HepG2 (cell line): ENCODE measurements around the gene DNAAF1. TPM values are rescaled to one million over a fixed set of nuclear protein-coding genes. Genes with fewer than 3 reads are reported as not detected.

Experiments
- CHCHD3 ChIP-seq: sonication (generic); formaldehyde crosslinking; IDR thresholded peaks from 2 replicates; pipeline ENCODE4 v1.8.0; 2022; ENCODE audit warnings: mild to moderate bottlenecking, missing genetic modification reagents, moderate library complexity
- DNMT3B ChIP-seq: conservative IDR thresholded peaks from 2 replicates; pipeline ENCODE4 v1.6.1; 2016; ENCODE audit warnings: missing biosample characterization, control low read depth
- ELF3 ChIP-seq: IDR thresholded peaks from 2 replicates; pipeline ENCODE4 v1.6.1; 2016; ENCODE audit warnings: missing genetic modification reagents, missing compliant biosample characterization
- FOXM1 ChIP-seq: sonication (generic); formaldehyde crosslinking; IDR thresholded peaks from 2 replicates; pipeline ENCODE4 v1.5.0; 2020; ENCODE audit warnings: missing genetic modification reagents
- GABPA ChIP-seq, 2 experiments: IDR thresholded peaks; 2 replicates each; pipeline ENCODE4 v1.6.1; 2011 to 2016; ENCODE audit warnings: low read depth in 2 of 2, low read length in 1 of 2, missing biosample characterization in 1 of 2, missing genetic modification characterization in 1 of 2
- GATA4 ChIP-seq: sonication (generic); IDR thresholded peaks from 2 replicates; pipeline ENCODE4 v1.6.1; 2016; ENCODE audit warnings: antibody characterized with exemption, low read depth, borderline replicate concordance
- NFE2L2 ChIP-seq: fragments of 150-350 bp; IDR thresholded peaks from 2 replicates; pipeline ENCODE4 v1.6.1; 2014; ENCODE audit warnings: low read length
- NR0B2 ChIP-seq: sonication (generic); formaldehyde crosslinking; IDR thresholded peaks from 2 replicates; pipeline ENCODE4 v1.4.0; 2020; ENCODE audit warnings: mild to moderate bottlenecking, missing genetic modification reagents
- PHF21A ChIP-seq: sonication (generic); formaldehyde crosslinking; IDR thresholded peaks from 2 replicates; pipeline ENCODE4 v1.5.0; 2020; ENCODE audit warnings: mild to moderate bottlenecking, missing genetic modification reagents
- SRY ChIP-seq: sonication (generic); formaldehyde crosslinking; IDR thresholded peaks from 2 replicates; pipeline ENCODE4 v1.8.0; 2022; ENCODE audit warnings: mild to moderate bottlenecking, missing genetic modification reagents
- TRAFD1 ChIP-seq: sonication (generic); formaldehyde crosslinking; IDR thresholded peaks from 2 replicates; pipeline ENCODE4 v1.5.1; 2020; ENCODE audit warnings: missing genetic modification reagents, mild to moderate bottlenecking, borderline replicate concordance
- TRIM22 ChIP-seq: fragments of 450-650 bp; IDR thresholded peaks from 2 replicates; pipeline ENCODE4 v1.6.1; 2017
- U2AF1 ChIP-seq: fragments of 200-400 bp; formaldehyde crosslinking; optimal IDR thresholded peaks from 2 replicates; pipeline ENCODE3; 2017; ENCODE audit warnings: mild to moderate bottlenecking, low read depth, low read length
- ZBTB25 ChIP-seq: IDR thresholded peaks from 2 replicates; pipeline ENCODE4 v1.6.1; 2018; ENCODE audit warnings: missing genetic modification reagents
- ZFY ChIP-seq: sonication (generic); formaldehyde crosslinking; IDR thresholded peaks from 2 replicates; pipeline ENCODE4 v1.4.0; 2020; ENCODE audit warnings: missing genetic modification reagents
- ZNF138 ChIP-seq: sonication (generic); formaldehyde crosslinking; IDR thresholded peaks from 2 replicates; pipeline ENCODE4 v1.5.0; 2020; ENCODE audit warnings: mild to moderate bottlenecking, low read depth, missing genetic modification reagents
- ZNF280D ChIP-seq: sonication (generic); formaldehyde crosslinking; IDR thresholded peaks from 2 replicates; pipeline ENCODE4 v1.5.1; 2020; ENCODE audit warnings: mild to moderate bottlenecking, missing genetic modification reagents
- ZNF546 ChIP-seq: sonication (generic); formaldehyde crosslinking; conservative IDR thresholded peaks from 2 replicates; pipeline ENCODE4 v1.8.1; 2023; ENCODE audit warnings: mild to moderate bottlenecking, missing genetic modification reagents
- ZNF605 ChIP-seq: sonication (generic); formaldehyde crosslinking; IDR thresholded peaks from 2 replicates; pipeline ENCODE4 v1.8.0; 2022; ENCODE audit warnings: mild to moderate bottlenecking, missing genetic modification reagents
- ZNF619 ChIP-seq: sonication (generic); formaldehyde crosslinking; IDR thresholded peaks from 2 replicates; pipeline ENCODE4 v1.4.0; 2020; ENCODE audit warnings: mild to moderate bottlenecking, missing genetic modification reagents
- ZSCAN12 ChIP-seq: sonication (generic); formaldehyde crosslinking; IDR thresholded peaks from 2 replicates; pipeline ENCODE4 v1.9.0; 2021; ENCODE audit warnings: mild to moderate bottlenecking, missing genetic modification reagents
- polyA plus RNA-seq, 8 experiments: library from polyadenylated mRNA; depleted of rRNA in 3 of 8; stranded (reverse) in 7 of 8; unstranded in 1 of 8; fragments of >200 nt; fragmentation: Illumina TruSeq in 4 of 8; extraction: Trizol in 4 of 8; gene quantifications; 2 replicates each; pipeline versions ENCODE4 v1.2.1 to v1.2.3, GENCODE V29; 2011 to 2016; ENCODE audit warnings: low read depth in 4 of 8, missing spikeins in 1 of 8, mixed read lengths in 1 of 8; ENCODE audit not compliant: insufficient read depth in 1 of 8
- total RNA-seq, 5 experiments: library from RNA; depleted of rRNA; stranded (reverse); fragments of >200 nt; fragmentation: Illumina TruSeq; extraction: Trizol; gene quantifications; 2 replicates each; pipeline ENCODE4 v1.2.3, GENCODE V29; 2016; ENCODE audit warnings: low read depth in 1 of 5

Gene DNAAF1
- total and polyA plus RNA-seq, 2 of the 13 experiments (the other 11 are each of a cell fraction or from before 2014, with no cell fraction given), result 0.04 TPM; not detected in 1

GRCh38 chr16:84115919-84116719 is 29.0 kb upstream of the DNAAF1 start (continued):
- TF ChIP-seq NR0B2 (CRISPR knock-in tag), result no peak
- no peak for TF ChIP-seq SRY (CRISPR knock-in tag)
- peak; percentile 47; the same call in 1 of the 2 replicates for TF ChIP-seq ZSCAN12 (CRISPR knock-in tag)
- no peak for TF ChIP-seq ZBTB25 (CRISPR knock-in tag)
- TF ChIP-seq GABPA (IDR thresholded peaks at IDR 0.05; ENCODE audit: low read depth, low read length), result peak; percentile 21; the same call in 1 of the 2 replicates
- TF ChIP-seq GABPA (CRISPR knock-in tag; IDR thresholded peaks at IDR 0.05; ENCODE audit: low read depth), result peak; percentile 66
- TF ChIP-seq PHF21A, result no peak
- no peak for TF ChIP-seq ZNF605
- no peak for TF ChIP-seq ZFY (CRISPR knock-in tag)
- TF ChIP-seq TRIM22, result no peak
- no peak for TF ChIP-seq DNMT3B (CRISPR knock-in tag)
- TF ChIP-seq TRAFD1 (CRISPR knock-in tag), result no peak
- TF ChIP-seq ZNF280D, result no peak
- TF ChIP-seq GATA4, result no peak
- 0 out of 2 replicates have a peak, but pooled peaks have one; percentile 79 for TF ChIP-seq FOXM1 (CRISPR knock-in tag)
- no peak for TF ChIP-seq CHCHD3
- no peak for TF ChIP-seq NFE2L2
- no peak for TF ChIP-seq ELF3 (CRISPR knock-in tag)
- no peak; the same call in 1 of the 2 replicates for TF ChIP-seq ZNF546 (CRISPR knock-in tag)
- TF ChIP-seq U2AF1, result no peak
- TF ChIP-seq ZNF619 (CRISPR knock-in tag), result no peak
- no peak for TF ChIP-seq ZNF138 (CRISPR knock-in tag)
